CD8-positive, alpha-beta memory T cell (primary cell): ENCODE results near the gene TOGARAM2. TPM values are rescaled to one million over a fixed set of nuclear protein-coding genes. Genes with fewer than 3 reads are reported as not detected.

Experiments used
- CTCF ChIA-PET: fragments of 350-600 bp; sonication (Branson Sonifier 250); formaldehyde crosslinking; loops from one replicate; lab custom pipeline; 2021; ENCODE audit warnings: antibody characterized with exemption; lab: Charles Lee
- POLR2A ChIA-PET: fragments of 350-600 bp; sonication (Branson Sonifier 250); formaldehyde crosslinking; loops from one replicate; lab custom pipeline; 2021; ENCODE audit warnings: antibody characterized with exemption; lab: Charles Lee
- DNase-seq, 5 donors: peaks; one replicate each; pipeline versions ENCODE4 v3.0.0 to v3.0.0-alpha.2; 2020 to 2022; ENCODE audit warnings: mixed read lengths in 1 of 5
- H3K27ac ChIP-seq: one replicate; pipeline ENCODE4 v1.7.0; 2013; ENCODE audit warnings: low read depth, mild to moderate bottlenecking, low read length, moderate library complexity
- H3K27me3 ChIP-seq: 2 replicates; pipeline ENCODE4 v1.7.0; 2013; ENCODE audit warnings: low read length, mild to moderate bottlenecking; ENCODE audit not compliant: insufficient read depth, poor library complexity, severe bottlenecking
- H3K36me3 ChIP-seq: 2 replicates; pipeline ENCODE4 v1.7.0; 2013; ENCODE audit warnings: mild to moderate bottlenecking, low read length, moderate library complexity; ENCODE audit not compliant: insufficient read depth
- H3K4me1 ChIP-seq: 2 replicates; pipeline ENCODE4 v1.7.0; 2013; ENCODE audit warnings: mild to moderate bottlenecking, low read length, moderate library complexity; ENCODE audit not compliant: insufficient read depth
- H3K4me3 ChIP-seq: 2 replicates; pipeline ENCODE4 v1.7.0; 2013; ENCODE audit warnings: mild to moderate bottlenecking, low read length
- H3K9me3 ChIP-seq: 2 replicates; pipeline ENCODE4 v1.7.0; 2013; ENCODE audit warnings: mild to moderate bottlenecking, low read length
- H3K27ac Mint-ChIP-seq, 8 donors: one replicate each; pipeline ENCODE4 v1.8.0; 2020 to 2021; ENCODE audit warnings: mixed read lengths in 8 of 8, mild to moderate bottlenecking in 6 of 8, inconsistent platforms in 3 of 8, moderate library complexity in 3 of 8
- H3K27me3 Mint-ChIP-seq, 2 donors: one replicate each; pipeline ENCODE4 v1.8.0; 2020 to 2021; ENCODE audit warnings: mixed read lengths in 2 of 2, mild to moderate bottlenecking in 1 of 2, moderate library complexity in 1 of 2
- H3K36me3 Mint-ChIP-seq, 3 donors: one replicate each; pipeline ENCODE4 v1.8.0; 2020 to 2021; ENCODE audit warnings: mixed read lengths in 3 of 3, inconsistent platforms in 1 of 3, mild to moderate bottlenecking in 1 of 3
- H3K4me1 Mint-ChIP-seq, 3 donors: one replicate each; pipeline ENCODE4 v1.8.0; 2020 to 2021; ENCODE audit warnings: mixed read lengths in 3 of 3, inconsistent platforms in 1 of 3, mild to moderate bottlenecking in 1 of 3
- H3K4me3 Mint-ChIP-seq, 7 donors: one replicate each; pipeline ENCODE4 v1.8.0; 2020 to 2021; ENCODE audit warnings: mixed read lengths in 7 of 7, mild to moderate bottlenecking in 6 of 7, moderate library complexity in 4 of 7, inconsistent platforms in 2 of 7
- H3K9me3 Mint-ChIP-seq, 5 donors: one replicate each; pipeline ENCODE4 v1.8.0; 2020 to 2022; ENCODE audit warnings: mixed read lengths in 5 of 5, mild to moderate bottlenecking in 3 of 5, moderate library complexity in 2 of 5, inconsistent platforms in 1 of 5
- polyA plus RNA-seq: library from polyadenylated mRNA; unstranded; fragments of 300-500 nt; fragmentation: Illumina TruSeq; gene quantifications from one replicate; pipeline ENCODE4 v1.2.3, GENCODE V29; 2021
- total RNA-seq, 2 experiments: library from RNA; stranded (reverse); gene quantifications; one replicate each; pipeline ENCODE4 v1.2.3, GENCODE V29; 2021

TOGARAM2 gene
- total and polyA plus RNA-seq, 3 experiments from 2014 or later: 2.5 to 5.2 (median 5.0) TPM

- Mint-ChIP-seq H3K4me3 (no peak overlapping the region), H3K4me1 (peaks cover 0 to 4% (median 0%) of the 10 kb centered on the region in 3 donors), H3K36me3 (peaks cover 0 to 28% (median 10%) of the 10 kb centered on the region in 3 donors), H3K27me3 (no peaks in the 10 kb centered on the region), H3K9me3 (no peaks in the 10 kb centered on the region), H3K27ac (peak overlapping the region in 2 of 8 donors; percentile 67 to 75)
- no peaks in the 10 kb centered on the region for H3K27me3 ChIP-seq
- POLR2A ChIA-PET: interaction anchor here (0.5 kb wide), 1 partner anchor 31 kb away, joined by 3 read pairs; no protein-coding TSS in a partner anchor
- no peaks in the 10 kb centered on the region for H3K4me1 ChIP-seq
- no peaks in the 10 kb centered on the region for H3K36me3 ChIP-seq
- CTCF ChIA-PET: interaction anchor here (1.6 kb wide), 1 partner anchor 15 kb away, joined by 3 read pairs; no protein-coding TSS in a partner anchor
- H3K9me3 ChIP-seq: no peaks in the 10 kb centered on the region
- no peak for DNase-seq
- no peak overlapping the region for H3K4me3 ChIP-seq
- H3K27ac ChIP-seq: no peak overlapping the region
Measured at GRCh38 chr2:29042561-29043075, 61.5 kb downstream of the TOGARAM2 start.

- H3K4me1 Mint-ChIP-seq: peaks cover 0 to 4% (median 0%) of the 10 kb centered on the region in 3 donors
- ChIA-PET POLR2A (no interaction called here), CTCF (no interaction called here)
- H3K9me3 Mint-ChIP-seq: no peaks in the 10 kb centered on the region
- H3K36me3 Mint-ChIP-seq: peaks cover 5 to 32% (median 12%) of the 10 kb centered on the region in 3 donors
- peak overlapping the region in 2 of 8 donors; percentile 19 to 25 for H3K27ac Mint-ChIP-seq
- H3K9me3 ChIP-seq: no peaks in the 10 kb centered on the region
- no peak overlapping the region for H3K4me3 ChIP-seq
- no peak overlapping the region for H3K4me3 Mint-ChIP-seq
- H3K27ac ChIP-seq: no peak overlapping the region
- no peaks in the 10 kb centered on the region for H3K36me3 ChIP-seq
- no peaks in the 10 kb centered on the region for H3K4me1 ChIP-seq
- H3K27me3 ChIP-seq: no peaks in the 10 kb centered on the region
- DNase-seq: no peak
- H3K27me3 Mint-ChIP-seq: no peaks in the 10 kb centered on the region
Measured at GRCh38 chr2:29044459-29044858, 63.4 kb downstream of the TOGARAM2 start.

GRCh38 chr2:29046321-29046720, 65.2 kb downstream of the TOGARAM2 start:
- no peaks in the 10 kb centered on the region for H3K36me3 ChIP-seq
- no peaks in the 10 kb centered on the region for H3K9me3 ChIP-seq
- H3K27ac ChIP-seq: no peak overlapping the region
- no peaks in the 10 kb centered on the region for H3K27me3 Mint-ChIP-seq
- H3K4me3 ChIP-seq: no peak overlapping the region
- H3K4me1 Mint-ChIP-seq: no peaks in the 10 kb centered on the region
- H3K9me3 Mint-ChIP-seq: no peaks in the 10 kb centered on the region
- peaks cover 5 to 35% (median 12%) of the 10 kb centered on the region in 3 donors for H3K36me3 Mint-ChIP-seq
- no peak overlapping the region for H3K4me3 Mint-ChIP-seq
- DNase-seq: no peak
- H3K4me1 ChIP-seq: no peaks in the 10 kb centered on the region
- H3K27me3 ChIP-seq: no peaks in the 10 kb centered on the region
- POLR2A ChIA-PET: no interaction called here
- peak overlapping the region in 1 of 8 donors; percentile 29 for H3K27ac Mint-ChIP-seq
- CTCF ChIA-PET: no interaction called here

- Mint-ChIP-seq H3K27me3 (no peaks in the 10 kb centered on the region), H3K4me3 (no peak overlapping the region)
Measured at GRCh38 chr2:29047083-29047845, 66.2 kb downstream of the TOGARAM2 start.

GRCh38 chr2:29050591-29050990, 69.5 kb downstream of the TOGARAM2 start:
- Histone ChIP-seq H3K27me3 (no peaks in the 10 kb centered on the region), H3K27ac (no peak overlapping the region), H3K4me1 (no peaks in the 10 kb centered on the region), H3K36me3 (no peaks in the 10 kb centered on the region), H3K9me3 (no peaks in the 10 kb centered on the region), H3K4me3 (no peak overlapping the region)
- Mint-ChIP-seq H3K4me1 (no peaks in the 10 kb centered on the region), H3K27me3 (no peaks in the 10 kb centered on the region), H3K36me3 (peaks cover 5 to 35% (median 16%) of the 10 kb centered on the region in 3 donors), H3K9me3 (no peaks in the 10 kb centered on the region), H3K4me3 (no peak overlapping the region), H3K27ac (peak overlapping the region in 2 of 8 donors; percentile 12 to 47)
- DNase-seq: no peak
- POLR2A ChIA-PET: no interaction called here
- CTCF ChIA-PET: interaction anchor here (0.8 kb wide), 1 partner anchor 92 kb away, joined by 3 read pairs; no protein-coding TSS in a partner anchor

More at GRCh38 chr2:29047083-29047845, 66.2 kb downstream of the TOGARAM2 start:
- Mint-ChIP-seq H3K9me3 (no peaks in the 10 kb centered on the region), H3K27ac (peak overlapping the region in 4 of 8 donors; percentile 12 to 66 (median 52)), H3K4me1 (no peaks in the 10 kb centered on the region), H3K36me3 (peaks cover 5 to 38% (median 12%) of the 10 kb centered on the region in 3 donors)
- Histone ChIP-seq H3K27ac (no peak overlapping the region), H3K4me3 (no peak overlapping the region), H3K9me3 (no peaks in the 10 kb centered on the region), H3K4me1 (no peaks in the 10 kb centered on the region), H3K27me3 (no peaks in the 10 kb centered on the region), H3K36me3 (no peaks in the 10 kb centered on the region)
- DNase-seq: no peak
- POLR2A ChIA-PET: no interaction called here
- CTCF ChIA-PET: interaction anchor here (1.0 kb wide), 1 partner anchor 9 kb away, joined by 3 read pairs; no protein-coding TSS in a partner anchor

- no peak overlapping the region for H3K4me3 Mint-ChIP-seq
- H3K27ac ChIP-seq: no peak overlapping the region
- peaks cover 5 to 25% (median 12%) of the 10 kb centered on the region in 3 donors for H3K36me3 Mint-ChIP-seq
- no peak for DNase-seq
- H3K4me3 ChIP-seq: no peak overlapping the region
- no peak overlapping the region for H3K27ac Mint-ChIP-seq
- no peaks in the 10 kb centered on the region for H3K36me3 ChIP-seq
- no peaks in the 10 kb centered on the region for H3K9me3 ChIP-seq
- no peaks in the 10 kb centered on the region for H3K27me3 ChIP-seq
- no peaks in the 10 kb centered on the region for H3K27me3 Mint-ChIP-seq
- H3K4me1 Mint-ChIP-seq: no peaks in the 10 kb centered on the region
- no peaks in the 10 kb centered on the region for H3K4me1 ChIP-seq
- POLR2A ChIA-PET: no interaction called here
- no peaks in the 10 kb centered on the region for H3K9me3 Mint-ChIP-seq
- CTCF ChIA-PET: no interaction called here
Measured at GRCh38 chr2:29051730-29052129, 70.6 kb downstream of the TOGARAM2 start.

- H3K9me3 Mint-ChIP-seq: no peaks in the 10 kb centered on the region
- Histone ChIP-seq H3K9me3 (no peaks in the 10 kb centered on the region), H3K27ac (no peak overlapping the region), H3K36me3 (no peaks in the 10 kb centered on the region), H3K4me3 (no peak overlapping the region), H3K27me3 (no peaks in the 10 kb centered on the region), H3K4me1 (no peaks in the 10 kb centered on the region)
- DNase-seq: no peak
- H3K4me1 Mint-ChIP-seq: no peaks in the 10 kb centered on the region
- ChIA-PET CTCF (interaction anchor here (1.0 kb wide), 1 partner anchor 9 kb away, joined by 3 read pairs; no protein-coding TSS in a partner anchor), POLR2A (no interaction called here)
- no peaks in the 10 kb centered on the region for H3K27me3 Mint-ChIP-seq
- H3K4me3 Mint-ChIP-seq: no peak overlapping the region
- H3K36me3 Mint-ChIP-seq: peaks cover 5 to 18% (median 11%) of the 10 kb centered on the region in 3 donors
- peak overlapping the region in 2 of 8 donors; percentile 23 to 70 for H3K27ac Mint-ChIP-seq
Measured at GRCh38 chr2:29052807-29053206, 71.7 kb downstream of the TOGARAM2 start.

- ChIA-PET CTCF (interaction anchor here (1.0 kb wide), 1 partner anchor 9 kb away, joined by 3 read pairs; no protein-coding TSS in a partner anchor), POLR2A (no interaction called here)
- Histone ChIP-seq H3K4me1 (no peaks in the 10 kb centered on the region), H3K27me3 (no peaks in the 10 kb centered on the region), H3K9me3 (no peaks in the 10 kb centered on the region), H3K36me3 (no peaks in the 10 kb centered on the region), H3K27ac (no peak overlapping the region), H3K4me3 (no peak overlapping the region)
- Mint-ChIP-seq H3K27me3 (no peaks in the 10 kb centered on the region), H3K9me3 (no peaks in the 10 kb centered on the region), H3K4me1 (no peaks in the 10 kb centered on the region), H3K4me3 (no peak overlapping the region), H3K27ac (no peak overlapping the region), H3K36me3 (peaks cover 3 to 18% (median 12%) of the 10 kb centered on the region in 3 donors)
- no peak for DNase-seq
Measured at GRCh38 chr2:29053223-29053622, 72.1 kb downstream of the TOGARAM2 start.
